ENCODE measurements around the gene RANGAP1.

The RANGAP1 gene

DNA sequence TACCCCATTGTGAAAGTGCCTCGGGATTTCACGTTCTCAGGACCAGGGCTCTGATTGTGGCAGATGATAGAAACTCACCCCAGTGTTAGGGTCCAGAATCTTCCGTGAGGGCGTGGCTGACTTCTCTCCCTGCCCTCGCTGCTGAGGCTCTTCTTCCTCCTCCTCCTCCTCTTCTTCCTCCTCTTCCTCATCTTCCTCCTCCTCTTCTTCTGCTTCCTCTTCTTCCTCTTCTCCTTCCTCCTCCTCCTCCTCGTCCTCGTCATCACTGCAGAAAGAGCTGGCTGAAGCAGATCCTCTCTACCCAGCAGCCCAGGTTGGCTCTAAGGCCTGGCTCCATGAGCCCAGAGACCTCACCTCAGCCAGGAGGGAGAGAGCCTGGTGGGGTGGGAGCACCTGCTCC lies 31.8 kb downstream of the RANGAP1 start:
- no peak for DNase-seq (ENCODE audit: insufficient read length)
- FAIRE-seq: no peak
- no peak for TF ChIP-seq POLR2AphosphoS5 (IDR thresholded peaks at IDR 0.05; ENCODE audit: low read depth, low read length)
- TF ChIP-seq TAF1 (IDR thresholded peaks at IDR 0.05; ENCODE audit: borderline replicate concordance, low read depth, low read length): no peak
- TF ChIP-seq POLR2A (IDR thresholded peaks at IDR 0.05; ENCODE audit: low read depth, low read length): no peak

DNA sequence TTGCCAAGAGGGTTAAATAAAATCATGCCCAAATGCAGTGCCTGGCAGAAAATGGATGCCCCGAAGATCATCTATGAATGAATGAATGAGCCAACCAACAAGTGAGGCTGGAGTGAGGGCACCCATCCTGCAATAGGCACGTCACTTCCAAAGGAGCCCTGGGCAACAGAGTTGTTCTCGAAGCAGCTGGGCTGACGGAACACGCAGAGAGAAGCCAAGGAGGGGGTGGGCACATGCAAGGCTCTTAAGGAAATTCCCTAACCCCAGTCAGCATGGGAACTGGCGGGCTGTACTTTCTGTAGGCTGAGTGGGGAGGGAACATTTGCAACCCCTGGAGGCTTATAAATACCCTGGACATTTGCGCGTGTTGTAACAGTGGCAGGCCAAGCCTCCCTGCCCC lies 33.6 kb downstream of the RANGAP1 start:
- DNase-seq (ENCODE audit: insufficient read length) (no peak), FAIRE-seq (no peak)
- no peak for TF ChIP-seq POLR2A (IDR thresholded peaks at IDR 0.05; ENCODE audit: low read depth, low read length)
- TF ChIP-seq POLR2AphosphoS5 (IDR thresholded peaks at IDR 0.05; ENCODE audit: low read depth, low read length): no peak
- TF ChIP-seq TAF1 (IDR thresholded peaks at IDR 0.05; ENCODE audit: borderline replicate concordance, low read depth, low read length): no peak

DNA sequence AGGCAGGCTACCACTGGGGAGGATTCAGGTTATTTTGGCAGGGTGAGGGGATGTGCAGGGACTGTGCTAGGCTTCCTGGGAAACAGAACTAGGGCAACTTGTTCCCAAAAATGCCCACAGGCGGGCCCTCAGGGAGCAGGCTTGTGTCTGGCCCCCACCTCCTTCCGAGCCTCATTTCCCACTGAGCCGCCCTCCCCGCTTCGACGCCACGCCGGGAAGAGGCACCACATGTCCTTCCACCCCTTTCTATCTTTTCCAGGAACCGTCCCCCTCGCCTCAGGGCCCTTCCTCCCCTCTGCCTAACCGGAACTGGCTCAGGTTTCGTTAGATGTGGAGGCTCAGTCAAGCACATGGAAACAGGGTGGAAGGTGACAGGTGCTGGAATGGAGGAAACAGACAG lies 35.9 kb downstream of the RANGAP1 start:
- DNase-seq (ENCODE audit: insufficient read length) (no peak), FAIRE-seq (no peak)
- no peak for TF ChIP-seq TAF1 (IDR thresholded peaks at IDR 0.05; ENCODE audit: borderline replicate concordance, low read depth, low read length)

DNA sequence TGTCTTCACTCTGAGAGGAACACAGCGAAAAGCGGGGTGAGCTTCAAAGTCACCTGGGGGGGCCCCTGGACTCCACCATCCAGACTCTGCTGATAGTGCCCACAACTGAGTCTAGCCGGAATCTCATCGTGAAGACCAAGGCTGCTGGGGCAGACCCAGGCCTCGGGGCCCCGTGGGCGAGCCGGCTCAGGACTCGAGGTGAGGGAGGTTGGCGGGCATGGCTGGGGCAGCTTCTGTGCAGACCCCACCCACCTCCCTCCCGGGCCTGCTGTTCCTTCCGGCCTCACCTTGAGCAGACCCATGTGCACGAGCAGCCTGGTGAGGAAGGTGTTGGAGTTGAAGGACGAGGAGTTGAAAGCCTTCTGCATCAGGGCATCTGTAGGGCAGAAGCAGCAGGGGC lies 36.5 kb downstream of the RANGAP1 start:
- no peak for TF ChIP-seq POLR2AphosphoS5 (IDR thresholded peaks at IDR 0.05; ENCODE audit: low read depth, low read length)
- no peak for TF ChIP-seq TAF1 (IDR thresholded peaks at IDR 0.05; ENCODE audit: borderline replicate concordance, low read depth, low read length)
- TF ChIP-seq POLR2A (IDR thresholded peaks at IDR 0.05; ENCODE audit: low read depth, low read length): no peak
- DNase-seq (ENCODE audit: insufficient read length) (no peak), FAIRE-seq (no peak)

DNA sequence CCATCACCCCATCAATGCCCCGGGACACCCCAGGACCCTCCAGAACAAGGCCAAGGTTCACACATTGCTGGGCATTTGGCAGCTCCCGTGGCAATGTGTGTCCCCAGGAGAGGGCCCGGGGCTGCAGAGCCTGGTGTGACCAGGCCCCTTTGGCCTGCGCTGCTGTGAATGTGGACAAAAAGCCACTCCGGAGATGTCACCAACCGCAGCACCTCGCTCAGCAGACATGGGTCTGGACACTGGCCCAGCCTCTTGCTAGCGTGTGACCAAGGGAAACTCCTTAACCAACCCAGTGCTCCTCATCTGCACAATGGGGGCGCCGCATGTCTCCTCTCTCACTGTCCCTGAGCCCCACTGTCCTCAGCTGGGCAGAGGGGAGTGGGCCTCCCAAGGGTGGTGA lies 37.2 kb downstream of the RANGAP1 start:
- FAIRE-seq: no peak
- no peak for DNase-seq (ENCODE audit: insufficient read length)
- no peak for TF ChIP-seq TAF1 (IDR thresholded peaks at IDR 0.05; ENCODE audit: borderline replicate concordance, low read depth, low read length)
- TF ChIP-seq POLR2AphosphoS5 (IDR thresholded peaks at IDR 0.05; ENCODE audit: low read depth, low read length): no peak
- TF ChIP-seq POLR2A (IDR thresholded peaks at IDR 0.05; ENCODE audit: low read depth, low read length): no peak

DNA sequence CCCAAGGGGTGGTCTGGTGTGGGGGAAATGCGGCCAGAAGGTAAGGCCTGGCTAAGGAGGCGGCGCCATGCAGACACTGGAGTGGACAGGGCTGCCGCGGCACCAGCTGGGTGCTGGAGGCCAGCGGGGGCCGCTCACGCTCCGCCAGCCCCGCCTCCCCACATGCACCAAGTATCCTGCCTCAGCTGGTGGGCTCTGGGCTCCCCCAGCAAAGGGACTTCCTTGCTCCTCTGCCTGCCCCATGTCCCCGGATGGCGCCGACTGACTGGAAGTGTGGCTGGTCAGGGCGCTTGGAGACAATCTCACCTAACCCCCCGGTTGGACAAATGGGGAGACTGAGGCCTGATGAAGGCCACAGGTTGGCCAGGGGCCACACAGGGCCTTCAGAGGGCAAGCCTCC lies 37.7 kb downstream of the RANGAP1 start:
- TF ChIP-seq TAF1 (IDR thresholded peaks at IDR 0.05; ENCODE audit: borderline replicate concordance, low read depth, low read length) (no peak), POLR2A (IDR thresholded peaks at IDR 0.05; ENCODE audit: low read depth, low read length) (no peak), POLR2AphosphoS5 (IDR thresholded peaks at IDR 0.05; ENCODE audit: low read depth, low read length) (no peak)
- FAIRE-seq: no peak
- DNase-seq (ENCODE audit: insufficient read length): no peak

DNA sequence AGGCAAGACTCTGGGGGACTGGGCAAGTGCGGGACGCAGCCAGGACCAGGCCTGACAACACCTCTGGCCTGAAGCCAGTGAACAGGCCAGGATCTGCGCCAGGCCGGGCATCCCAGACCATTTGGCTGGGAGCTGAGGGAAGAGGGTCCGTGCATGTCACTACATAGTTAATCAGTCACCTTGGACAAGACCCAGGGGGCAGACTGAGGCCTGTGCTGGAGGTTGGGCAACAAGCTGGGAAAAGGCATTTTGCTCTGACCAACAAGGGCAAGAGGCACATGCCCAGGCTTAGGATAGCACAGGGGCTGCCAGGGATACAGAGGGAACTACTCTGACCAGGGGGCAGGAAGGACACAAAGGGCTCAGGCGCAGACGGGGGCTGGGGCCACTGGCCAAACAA lies 38.3 kb downstream of the RANGAP1 start:
- TF ChIP-seq POLR2AphosphoS5 (IDR thresholded peaks at IDR 0.05; ENCODE audit: low read depth, low read length): no peak
- no peak for TF ChIP-seq POLR2A (IDR thresholded peaks at IDR 0.05; ENCODE audit: low read depth, low read length)
- TF ChIP-seq TAF1 (IDR thresholded peaks at IDR 0.05; ENCODE audit: borderline replicate concordance, low read depth, low read length): no peak
- FAIRE-seq: no peak
- DNase-seq (ENCODE audit: insufficient read length): no peak

DNA sequence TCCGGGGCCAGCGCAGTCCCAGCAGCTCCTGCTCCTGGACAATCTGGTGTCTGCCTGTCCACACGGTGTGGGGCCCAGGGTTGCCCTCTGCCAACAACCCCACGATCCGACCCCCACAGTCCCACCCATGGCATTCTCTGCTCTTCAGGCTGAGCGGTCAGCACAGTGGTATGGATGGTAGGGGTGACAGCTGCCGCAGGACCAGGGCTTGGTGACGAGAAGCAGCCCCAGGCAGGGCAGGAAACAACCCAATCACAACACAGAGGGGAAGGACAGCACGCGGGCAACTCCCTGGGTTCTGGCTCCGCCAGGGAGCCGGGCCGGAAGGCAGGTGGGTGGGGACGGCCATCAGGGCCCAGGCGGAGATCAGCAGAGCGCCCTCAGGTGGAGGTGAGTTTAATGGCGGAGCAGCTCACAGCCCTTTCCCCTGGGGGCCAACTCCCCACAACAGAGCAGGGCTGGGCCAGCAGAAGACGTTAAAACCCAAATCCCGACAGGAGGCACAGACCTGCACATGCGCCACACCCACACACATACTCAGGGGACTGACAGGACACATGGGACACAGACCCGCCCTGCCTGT lies 40.0 kb downstream of the RANGAP1 start:
- no peak for DNase-seq (ENCODE audit: insufficient read length)
- no peak for FAIRE-seq
- TF ChIP-seq TAF1 (IDR thresholded peaks at IDR 0.05; ENCODE audit: borderline replicate concordance, low read depth, low read length) (no peak), POLR2AphosphoS5 (IDR thresholded peaks at IDR 0.05; ENCODE audit: low read depth, low read length) (no peak)

DNA sequence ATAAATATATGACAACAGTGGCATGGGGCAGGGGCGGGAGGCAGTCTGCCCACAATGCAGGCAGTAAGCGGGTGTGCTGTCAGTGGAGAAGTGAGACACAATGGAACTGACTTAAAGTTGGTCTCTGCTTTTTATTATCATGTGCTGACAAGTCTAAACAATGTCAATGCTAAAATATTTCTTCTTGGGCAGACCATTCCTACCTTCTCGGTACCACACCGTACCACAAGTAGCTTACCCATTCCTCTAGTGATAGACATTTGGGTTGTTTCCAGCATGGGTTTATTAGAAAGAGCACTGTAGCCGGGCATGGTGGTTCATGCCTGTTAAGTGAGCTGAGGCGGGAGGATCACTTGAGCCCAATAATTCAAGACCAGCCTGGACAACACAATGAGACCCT lies 42.6 kb downstream of the RANGAP1 start:
- DNase-seq (ENCODE audit: insufficient read length) (no peak), FAIRE-seq (no peak)
- TF ChIP-seq POLR2A (IDR thresholded peaks at IDR 0.05; ENCODE audit: low read depth, low read length) (no peak), TAF1 (IDR thresholded peaks at IDR 0.05; ENCODE audit: borderline replicate concordance, low read depth, low read length) (no peak), POLR2AphosphoS5 (IDR thresholded peaks at IDR 0.05; ENCODE audit: low read depth, low read length) (no peak)

DNA sequence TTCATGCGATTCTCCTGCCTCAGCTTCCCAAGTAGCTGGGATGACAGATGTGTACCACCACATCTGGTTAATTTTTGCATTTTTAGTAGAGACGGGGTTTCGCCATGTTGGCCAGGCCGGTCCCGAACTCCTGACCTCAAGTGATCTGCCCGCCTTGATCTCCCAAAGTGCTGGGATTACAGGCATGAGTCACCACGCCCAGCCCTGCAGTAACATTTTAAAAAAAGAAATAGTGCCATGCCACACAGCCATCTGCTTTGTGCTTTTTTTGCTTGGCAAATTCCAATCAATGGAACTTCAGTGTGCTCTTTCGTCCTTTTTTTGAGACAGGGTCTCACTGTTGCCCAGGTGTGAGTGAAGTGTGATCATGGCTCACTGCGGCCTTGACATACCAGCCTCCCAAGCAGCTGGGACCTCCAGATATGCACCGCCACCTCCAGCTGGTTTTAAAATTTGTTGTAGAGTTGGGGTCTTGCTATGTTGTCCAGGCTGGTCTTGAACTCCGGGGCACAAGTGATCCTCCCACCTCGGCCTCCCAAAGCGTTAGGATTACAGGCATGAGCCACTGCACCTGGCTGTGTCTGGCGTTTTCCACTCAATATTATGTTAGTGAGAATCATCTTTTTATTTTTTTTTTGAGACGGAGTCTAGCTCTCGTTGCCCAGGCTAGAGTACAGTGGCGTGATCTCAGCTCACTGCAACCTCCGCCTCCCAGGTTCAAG lies 43.4 kb downstream of the RANGAP1 start:
- TF ChIP-seq POLR2A (IDR thresholded peaks at IDR 0.05; ENCODE audit: low read depth, low read length) (no peak), POLR2AphosphoS5 (IDR thresholded peaks at IDR 0.05; ENCODE audit: low read depth, low read length) (no peak), TAF1 (IDR thresholded peaks at IDR 0.05; ENCODE audit: borderline replicate concordance, low read depth, low read length) (no peak)
- FAIRE-seq (no peak), DNase-seq (ENCODE audit: insufficient read length) (no peak)

DNA sequence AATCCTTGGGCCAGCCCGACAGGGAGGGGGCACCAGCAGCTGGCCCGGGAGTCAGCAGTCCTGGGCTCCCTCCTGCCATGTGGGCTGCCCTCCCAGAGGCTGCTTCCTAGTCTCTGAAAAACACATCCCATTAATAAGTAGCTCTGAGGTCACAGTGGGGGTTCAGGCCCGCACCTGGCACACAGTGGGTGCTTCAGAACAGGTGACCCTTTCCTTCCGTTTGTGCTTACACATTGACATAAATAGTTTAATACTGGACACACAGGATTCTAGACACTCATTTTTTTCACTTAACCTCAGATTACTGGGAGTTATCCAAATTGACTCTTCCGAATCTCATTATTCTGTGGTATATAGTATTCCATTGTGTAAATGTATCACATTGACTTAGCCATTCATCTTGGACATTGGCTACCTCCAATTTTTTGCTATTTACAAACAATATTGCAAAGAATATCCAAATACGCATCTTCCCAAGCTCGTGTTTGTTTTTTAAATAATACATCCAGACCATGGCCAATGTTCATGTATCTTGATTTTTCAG lies 44.8 kb downstream of the RANGAP1 start:
- no peak for DNase-seq (ENCODE audit: insufficient read length)

More for the DNA sequence above, 44.8 kb downstream of the RANGAP1 start:
- TF ChIP-seq POLR2A (IDR thresholded peaks at IDR 0.05; ENCODE audit: low read depth, low read length): no peak
- no peak for TF ChIP-seq POLR2AphosphoS5 (IDR thresholded peaks at IDR 0.05; ENCODE audit: low read depth, low read length)
- no peak for TF ChIP-seq TAF1 (IDR thresholded peaks at IDR 0.05; ENCODE audit: borderline replicate concordance, low read depth, low read length)
- FAIRE-seq: no peak

All from GM12892 (cell line).